GF-D8 (cell line): ENCODE data around the gene HTR2A.
"Not testable (repeated sequence)": the region's sequence is repeated elsewhere in the genome, so short reads cannot be mapped to it uniquely, and the experiment has no call there.

Experiments used
- DNase-seq: peaks from one replicate; lab custom pipeline; 2025; lab: John Stamatoyannopoulos, UW

HTR2A gene

DNA sequence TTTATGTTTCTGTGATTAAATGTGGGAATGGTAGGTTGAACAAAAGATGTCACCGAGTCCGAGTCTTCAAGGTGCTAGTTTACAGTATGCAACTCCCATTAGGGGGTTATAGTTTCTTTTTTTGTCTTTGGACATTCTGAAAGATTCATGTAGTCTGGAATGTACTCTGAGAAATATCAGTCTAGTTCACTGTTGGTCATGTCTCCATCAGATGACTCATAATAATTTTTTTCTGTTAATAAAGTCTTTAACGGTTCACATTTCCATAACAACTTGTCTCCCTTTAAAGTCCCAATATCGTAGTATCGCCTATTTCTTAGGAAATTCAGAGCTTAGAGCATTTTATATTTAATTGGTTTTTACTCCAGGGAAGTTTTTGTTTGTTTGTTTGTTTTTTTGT lies 86.4 kb downstream of the HTR2A start:
- DNase-seq = no peak

- not testable (repeated sequence) for DNase-seq
Measured at GRCh38 chr13:46804921-46805320, 91.9 kb downstream of the HTR2A start.

DNA sequence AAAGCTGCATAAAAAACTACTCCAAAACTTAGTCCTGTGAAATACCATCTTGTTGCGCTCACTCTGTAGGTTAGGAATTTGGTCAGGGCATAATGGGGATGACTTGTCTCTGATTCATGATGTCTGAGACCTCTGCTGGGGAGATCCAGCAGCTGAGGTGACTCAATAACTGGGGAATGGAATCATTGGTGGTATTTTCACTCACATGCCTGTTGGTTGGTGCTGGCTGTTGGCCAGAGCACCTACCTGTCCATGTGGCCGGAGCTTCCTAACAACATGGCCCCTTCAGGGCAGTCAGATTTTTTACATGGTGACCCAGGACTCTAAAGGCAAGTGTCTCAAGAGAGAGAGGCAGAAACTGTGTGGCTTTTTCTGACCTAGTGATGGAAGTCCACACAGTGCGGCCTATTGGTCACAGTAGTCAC lies 92.5 kb downstream of the HTR2A start:
- no peak for DNase-seq

- no peak for DNase-seq
Measured at GRCh38 chr13:46803586-46803985, 93.3 kb downstream of the HTR2A start.

DNA sequence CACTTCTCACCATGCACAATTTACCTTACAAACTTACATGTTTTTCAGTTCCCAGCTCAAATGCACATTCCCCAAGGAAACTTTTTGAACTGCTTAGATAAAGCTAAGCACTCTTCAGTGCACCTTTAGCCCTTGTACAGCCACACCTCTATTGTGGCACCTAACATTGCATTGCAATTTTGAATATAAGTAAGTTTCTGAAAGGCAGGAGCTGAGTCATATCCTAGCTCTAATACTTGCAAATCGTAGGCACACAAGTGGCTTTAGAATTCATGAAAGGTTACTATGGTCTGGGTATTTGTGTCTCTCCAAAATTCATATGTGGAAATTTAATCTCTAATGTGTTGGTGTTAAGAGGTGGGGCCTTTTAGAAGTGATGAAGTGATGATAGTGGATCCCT lies 95.0 kb downstream of the HTR2A start:
- DNase-seq = no peak

- no peak for DNase-seq
Measured at GRCh38 chr13:46799139-46799538, 97.7 kb downstream of the HTR2A start.

GRCh38 chr13:46797501-46798237 lies 99.2 kb downstream of the HTR2A start:
- DNase-seq = peak; percentile 84

GRCh38 chr13:46796515-46797474 lies 100.1 kb downstream of the HTR2A start, which contains the start of gene ESD:
Gene ESD, minus strand, starts transcription at chr13:46797161. Its CDS starts 5,748 bp downstream, at chr13:46791413.
- DNase-seq = peak; percentile 94

GRCh38 chr13:46796129-46796514 lies 100.7 kb downstream of the HTR2A start:
- DNase-seq = no peak

DNA sequence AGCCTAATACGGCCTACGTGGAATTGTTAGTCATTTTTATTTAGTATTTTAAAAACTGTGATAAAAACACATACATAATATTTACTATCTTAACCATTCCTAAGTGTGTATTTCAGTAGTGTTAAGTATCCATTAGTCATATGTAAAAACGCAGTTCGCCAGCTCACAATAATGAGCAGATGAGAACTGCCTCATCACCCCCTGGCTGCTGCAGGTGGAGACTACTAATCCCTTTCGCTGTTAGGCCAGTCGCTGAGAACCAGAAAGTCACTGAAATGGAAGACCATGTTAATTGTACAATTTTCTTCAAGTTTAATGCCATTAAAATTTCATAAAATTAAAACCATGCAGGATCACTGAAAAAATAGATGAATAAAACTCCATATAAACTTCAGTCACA lies 101.5 kb downstream of the HTR2A start:
- DNase-seq = no peak

- DNase-seq = no peak
Measured at GRCh38 chr13:46783504-46783903, 113.3 kb downstream of the HTR2A start.

- no peak for DNase-seq
Measured at GRCh38 chr13:46782691-46783090, 114.2 kb downstream of the HTR2A start.

GRCh38 chr13:46782066-46782465 lies 114.8 kb downstream of the HTR2A start:
- DNase-seq = no peak
